A549 (cell line): ENCODE measurements around the gene BUB1B. TPM values are rescaled to one million over a fixed set of nuclear protein-coding genes. Genes with fewer than 3 reads are reported as not detected.

ENCODE experiments used
- ATAC-seq, 2 experiments: fragments of 200-7000 bp in 1 of 2; fragments of >200 bp in 1 of 2; cut with Nextera tagmentation in 1 of 2; cut with Tn5 transposase in 1 of 2; 3 replicates each; pipeline versions ENCODE4 v1.8.0 to v1.9.1; 2018 to 2020; ENCODE audit warnings: mild to moderate bottlenecking in 1 of 2, moderate library complexity in 1 of 2
- CTCF ChIA-PET: fragments of 300-600 bp; sonication (Branson Sonifier 250); formaldehyde crosslinking; extraction: SDS; loops from one replicate; lab custom pipeline; 2021; ENCODE audit warnings: antibody characterized with exemption, inconsistent platforms; lab: Yijun Ruan, JAX
- POLR2A ChIA-PET: fragments of 350-600 bp; formaldehyde crosslinking; extraction: SDS; loops from one replicate; lab custom pipeline; 2021; ENCODE audit warnings: antibody characterized with exemption, inconsistent platforms; lab: Yijun Ruan, JAX
- DNase-seq, 2 experiments: peaks; one replicate each; pipeline versions ENCODE4 v3.0.0 to v3.0.0-alpha.2; 2011 to 2016; ENCODE audit warnings: low read depth in 1 of 2, low spot score in 1 of 2
- FAIRE-seq: peaks from 2 replicates; lab custom pipeline; 2011; peaks lifted over from hg19 to GRCh38; lab: Jason Lieb, UNC
- H3K27ac ChIP-seq, 2 experiments: fragments of >200 bp; sonication (Bioruptor Twin); formaldehyde crosslinking; 3 replicates each; pipeline ENCODE4 v1.5.1; 2016 to 2017
- H3K4me1 ChIP-seq: fragments of >200 bp; sonication (Bioruptor Twin); formaldehyde crosslinking; 3 replicates; pipeline ENCODE4 v1.6.1; 2016
- H3K4me2 ChIP-seq: fragments of >200 bp; sonication (Bioruptor Twin); formaldehyde crosslinking; 3 replicates; pipeline ENCODE4 v1.6.1; 2016
- H3K4me3 ChIP-seq: fragments of >200 bp; sonication (Bioruptor Twin); formaldehyde crosslinking; 3 replicates; pipeline ENCODE4 v1.5.1; 2016
- H3K9me3 ChIP-seq: fragments of >200 bp; sonication (Bioruptor Twin); formaldehyde crosslinking; 3 replicates; pipeline ENCODE4 v1.6.1; 2016
- CBX2 ChIP-seq: fragments of 200-600 bp; sonication (generic); IDR thresholded peaks from 2 replicates; pipeline ENCODE4 v1.6.1; 2016; ENCODE audit warnings: low read depth, mild to moderate bottlenecking, borderline replicate concordance
- CBX8 ChIP-seq: fragments of 200-600 bp; sonication (generic); IDR thresholded peaks from 2 replicates; pipeline ENCODE4 v1.6.1; 2016
- CEBPB ChIP-seq, 2 experiments: fragments of >200 bp in 1 of 2; sonication (Bioruptor Twin) in 1 of 2; formaldehyde crosslinking in 1 of 2; IDR thresholded peaks; 2 replicates each; pipeline ENCODE4 v1.6.1; 2012 to 2016
- CHD2 ChIP-seq: fragments of 150-350 bp; IDR thresholded peaks from 2 replicates; pipeline ENCODE4 v1.6.1; 2014; ENCODE audit warnings: low read length; ENCODE audit not compliant: partially characterized antibody
- CHD4 ChIP-seq: fragments of 200-600 bp; sonication (generic); IDR thresholded peaks from 2 replicates; pipeline ENCODE4 v1.6.1; 2016; ENCODE audit warnings: antibody characterized with exemption, mild to moderate bottlenecking, borderline replicate concordance
- E2F6 ChIP-seq: IDR thresholded peaks from 2 replicates; pipeline ENCODE4 v1.6.1; 2012; ENCODE audit warnings: low read depth, borderline replicate concordance
- EHF ChIP-seq: fragments of 250-450 bp; sonication (Bioruptor Pico); IDR thresholded peaks from 2 replicates; pipeline ENCODE4 v1.5.0; 2020; ENCODE audit warnings: mild to moderate bottlenecking
- EHMT2 ChIP-seq: fragments of 200-600 bp; sonication (generic); IDR thresholded peaks from 2 replicates; pipeline ENCODE4 v1.6.1; 2016; ENCODE audit warnings: antibody characterized with exemption, low read depth, mild to moderate bottlenecking, moderate library complexity
- EP300 ChIP-seq, 2 experiments: fragments of >200 bp; sonication (Bioruptor Twin); formaldehyde crosslinking; IDR thresholded peaks; 2 replicates in 1 of 2; 3 replicates in 1 of 2; pipeline ENCODE4 v1.6.1; 2016 to 2017
- FOSL2 ChIP-seq, 2 experiments: fragments of 450-650 bp in 1 of 2; fragments of >200 bp in 1 of 2; sonication (Bioruptor Twin) in 1 of 2; formaldehyde crosslinking; IDR thresholded peaks; 2 replicates each; pipeline versions ENCODE4 v1.5.0 to v1.6.1; 2016 to 2020; ENCODE audit warnings: mild to moderate bottlenecking in 1 of 2, moderate library complexity in 1 of 2
- FOXS1 ChIP-seq: fragments of 250-450 bp; sonication (Bioruptor Pico); IDR thresholded peaks from 2 replicates; pipeline ENCODE4 v1.5.0; 2020; ENCODE audit warnings: mild to moderate bottlenecking, moderate library complexity
- HES2 ChIP-seq: fragments of >200 bp; sonication (Bioruptor Twin); formaldehyde crosslinking; IDR thresholded peaks from 2 replicates; pipeline ENCODE4 v1.6.1; 2016
- HEYL ChIP-seq: fragments of 250-450 bp; sonication (Bioruptor Pico); IDR thresholded peaks from 2 replicates; pipeline ENCODE4 v1.8.0; 2021; ENCODE audit warnings: mild to moderate bottlenecking, moderate library complexity
- HMGXB4 ChIP-seq: fragments of 250-450 bp; sonication (Bioruptor Pico); IDR thresholded peaks from 2 replicates; pipeline ENCODE4 v1.5.0; 2021; ENCODE audit warnings: mild to moderate bottlenecking, moderate library complexity, borderline replicate concordance
- HOXA7 ChIP-seq: fragments of 250-450 bp; sonication (Bioruptor Pico); IDR thresholded peaks from 2 replicates; pipeline ENCODE4 v1.5.0; 2020; ENCODE audit warnings: mild to moderate bottlenecking, moderate library complexity
- HOXB5 ChIP-seq: fragments of 250-450 bp; sonication (Bioruptor Pico); IDR thresholded peaks from 2 replicates; pipeline ENCODE4 v1.5.0; 2020; ENCODE audit warnings: mild to moderate bottlenecking, moderate library complexity
- KDM5A ChIP-seq: fragments of 200-600 bp; sonication (generic); IDR thresholded peaks from 2 replicates; pipeline ENCODE4 v1.6.1; 2016; ENCODE audit warnings: antibody characterized with exemption, mild to moderate bottlenecking
- MAFK ChIP-seq: fragments of 450-650 bp; IDR thresholded peaks from 2 replicates; pipeline ENCODE4 v1.6.1; 2014; ENCODE audit not compliant: partially characterized antibody
- MAZ ChIP-seq: fragments of 150-350 bp; IDR thresholded peaks from 2 replicates; pipeline ENCODE4 v1.6.1; 2014; ENCODE audit warnings: antibody characterized with exemption, low read depth, low read length, borderline replicate concordance
- MYC ChIP-seq: IDR thresholded peaks from 2 replicates; pipeline ENCODE4 v1.6.1; 2012; ENCODE audit warnings: mild to moderate bottlenecking, inconsistent platforms, low read length, improper control_type of control experiment, borderline replicate concordance
- NPAS2 ChIP-seq: fragments of 250-450 bp; sonication (Bioruptor Pico); IDR thresholded peaks from 2 replicates; pipeline ENCODE4 v1.8.0; 2022; ENCODE audit warnings: mild to moderate bottlenecking, moderate library complexity, borderline replicate concordance
- NR3C1 ChIP-seq: fragments of >200 bp; sonication (Bioruptor Twin); formaldehyde crosslinking; IDR thresholded peaks from 3 replicates; pipeline ENCODE4 v1.6.1; 2017
- PHF8 ChIP-seq: fragments of 200-600 bp; sonication (generic); IDR thresholded peaks from 2 replicates; pipeline ENCODE4 v1.6.1; 2016; ENCODE audit warnings: low read depth, mild to moderate bottlenecking, antibody characterized with exemption, moderate library complexity, borderline replicate concordance
- POLR2AphosphoS2 ChIP-seq: conservative IDR thresholded peaks from 2 replicates; pipeline ENCODE4 v1.6.1; 2012; ENCODE audit warnings: low read length, improper control_type of control experiment, inconsistent platforms
- RAD21 ChIP-seq, 2 experiments: fragments of >200 bp in 1 of 2; sonication (Bioruptor Twin) in 1 of 2; formaldehyde crosslinking in 1 of 2; IDR thresholded peaks in 1 of 2; conservative IDR thresholded peaks in 1 of 2; 2 replicates in 1 of 2; 3 replicates in 1 of 2; pipeline ENCODE4 v1.6.1; 2012 to 2018; ENCODE audit warnings: inconsistent platforms in 1 of 2
- RARB ChIP-seq: fragments of 250-450 bp; sonication (Bioruptor Pico); IDR thresholded peaks from 2 replicates; pipeline ENCODE4 v1.8.0; 2021; ENCODE audit warnings: mild to moderate bottlenecking, moderate library complexity
- SMC3 ChIP-seq: fragments of >200 bp; sonication (Bioruptor Twin); formaldehyde crosslinking; IDR thresholded peaks from 3 replicates; pipeline ENCODE4 v1.6.1; 2018; ENCODE audit warnings: inconsistent platforms
- SREBF2 ChIP-seq: fragments of 450-650 bp; IDR thresholded peaks from 2 replicates; pipeline ENCODE4 v1.6.1; 2014; ENCODE audit warnings: mild to moderate bottlenecking, moderate library complexity
- ZFP36 ChIP-seq: fragments of 450-650 bp; IDR thresholded peaks from 2 replicates; pipeline ENCODE4 v1.6.1; 2014; ENCODE audit warnings: borderline replicate concordance; ENCODE audit not compliant: partially characterized antibody
- ZNF302 ChIP-seq: fragments of 250-450 bp; sonication (Bioruptor Pico); IDR thresholded peaks from 2 replicates; pipeline ENCODE4 v1.9.0; 2021; ENCODE audit warnings: inconsistent platforms, mild to moderate bottlenecking, moderate library complexity
- ZSCAN20 ChIP-seq: fragments of 250-450 bp; sonication (Bioruptor Pico); IDR thresholded peaks from 2 replicates; pipeline ENCODE4 v1.8.0; 2022; ENCODE audit warnings: mild to moderate bottlenecking, moderate library complexity
- WGBS: methylation state at CpG from one replicate; pipeline ENCODE4 v1.1.6; 2017; ENCODE audit errors: missing lambda C conversion rate; 5-methylcytosine and 5-hydroxymethylcytosine counted together
- polyA plus RNA-seq, 4 experiments: library from polyadenylated mRNA; depleted of rRNA in 3 of 4; stranded (reverse); fragments of >200 nt; fragmentation: RNase III in 1 of 4; extraction: RNeasy Plus Mini Kit Qiagen cat#74134 plus additional on column Dnase treatment in 1 of 4; gene quantifications; 2 replicates in 3 of 4; 3 replicates in 1 of 4; pipeline ENCODE4 v1.2.3, GENCODE V29; 2011 to 2017
- TF ChIP-seq, protein P1 (sequence below): IDR thresholded peaks from 2 replicates; pipeline ENCODE4 v1.6.1; 2012

Gene BUB1B
- polyA plus RNA-seq, 2 of the 4 experiments (the other 2 are of a cell fraction), result 37.5 to 50.2 TPM

GRCh38 chr15:40263024-40263754, 102.3 kb downstream of the BUB1B start:
- Histone ChIP-seq H3K9me3 (no peaks in the 10 kb centered on the region), H3K4me2 (no peak overlapping the region), H3K4me3 (no peak overlapping the region), H3K27ac (no peak overlapping the region), H3K4me1 (peaks cover 22% of the 10 kb centered on the region)
- no peak for ATAC-seq
- ChIA-PET CTCF (interaction anchor here (1.0 to 19.7 kb wide), 7 partner anchors 8 to 81 kb away, joined by 3 to 658 read pairs (median 7); partner anchors contain the start of gene PAK6), POLR2A (no interaction called here)
- WGBS, result 72% methylated on average over 10 of the region's 12 CpGs
- FAIRE-seq, result no peak
- no peak for DNase-seq
- TF ChIP-seq PHF8, result no peak
- TF ChIP-seq CHD2, result no peak
- no peak for TF ChIP-seq MYC
- no peak for TF ChIP-seq CEBPB (IDR thresholded peaks at IDR 0.05)
- TF ChIP-seq CBX2, result no peak
- no peak for TF ChIP-seq HOXA7 (CRISPR knock-in tag)
- TF ChIP-seq HEYL, result no peak
- no peak for TF ChIP-seq CBX8
- TF ChIP-seq, protein P1, sequence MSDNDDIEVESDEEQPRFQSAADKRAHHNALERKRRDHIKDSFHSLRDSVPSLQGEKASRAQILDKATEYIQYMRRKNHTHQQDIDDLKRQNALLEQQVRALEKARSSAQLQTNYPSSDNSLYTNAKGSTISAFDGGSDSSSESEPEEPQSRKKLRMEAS, result no peak
- no peak for TF ChIP-seq RARB (CRISPR knock-in tag)
- TF ChIP-seq POLR2AphosphoS2, result no peak
- TF ChIP-seq MAZ, result no peak
- no peak for TF ChIP-seq FOSL2 (IDR thresholded peaks at IDR 0.05)
- no peak for TF ChIP-seq FOSL2 (CRISPR knock-in tag; IDR thresholded peaks at IDR 0.05)
- no peak for TF ChIP-seq HOXB5
- no peak for TF ChIP-seq ZNF302 (CRISPR knock-in tag)
- no peak for TF ChIP-seq EHF (CRISPR knock-in tag)
- no peak for TF ChIP-seq KDM5A
- TF ChIP-seq, all 56 proteins: peak for 0

DNA sequence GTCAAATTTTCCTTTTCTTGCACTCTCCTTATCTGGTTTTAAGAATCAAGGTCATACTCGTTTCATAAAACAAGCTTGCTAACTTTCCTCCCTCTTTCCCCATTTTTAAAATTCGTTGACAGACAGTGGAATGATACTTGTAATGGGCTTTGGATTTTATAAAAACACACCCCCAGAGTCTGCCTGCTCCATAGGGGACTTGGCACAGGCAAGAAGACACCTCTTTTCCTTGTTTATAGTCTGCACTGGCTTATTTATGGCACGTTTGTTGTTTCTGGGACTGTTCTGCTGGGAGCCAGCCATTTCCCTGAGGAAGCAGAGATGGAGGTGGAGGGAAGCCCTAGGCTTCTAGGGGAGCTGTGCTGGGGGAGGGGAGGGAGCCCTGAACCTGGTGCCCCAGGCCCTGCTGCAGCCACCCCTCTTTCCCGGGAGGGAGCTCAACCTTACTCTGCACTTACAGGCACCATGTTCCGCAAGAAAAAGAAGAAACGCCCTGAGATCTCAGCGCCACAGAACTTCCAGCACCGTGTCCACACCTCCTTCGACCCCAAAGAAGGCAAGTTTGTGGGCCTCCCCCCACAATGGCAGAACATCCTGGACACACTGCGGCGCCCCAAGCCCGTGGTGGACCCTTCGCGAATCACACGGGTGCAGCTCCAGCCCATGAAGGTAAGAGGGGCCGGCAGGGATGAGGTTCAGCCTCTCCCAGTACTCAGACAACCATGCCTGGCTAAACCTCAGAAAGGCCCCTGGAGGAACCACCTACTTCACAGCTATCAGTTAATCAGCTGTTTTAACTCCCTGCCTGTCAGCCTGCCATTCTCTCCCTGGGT, 103.7 kb downstream of the BUB1B start:
- peaks cover 19% of the 10 kb centered on the region for H3K4me1 ChIP-seq
- no peak for FAIRE-seq
- no peak for TF ChIP-seq EP300 (IDR thresholded peaks at IDR 0.05)
- TF ChIP-seq HES2, result no peak
- no peak for TF ChIP-seq CHD4
- TF ChIP-seq SREBF2, result no peak
- TF ChIP-seq MYC, result no peak
- TF ChIP-seq MAFK, result no peak
- no peak for TF ChIP-seq CHD2
- TF ChIP-seq ZSCAN20 (CRISPR knock-in tag), result no peak
- TF ChIP-seq HMGXB4, result no peak
- TF ChIP-seq HOXB5, result no peak
- no peak for TF ChIP-seq FOXS1
- TF ChIP-seq NPAS2, result no peak
- no peak for TF ChIP-seq RAD21 (conservative IDR thresholded peaks at IDR 0.05 in 1 of 2, IDR thresholded peaks at IDR 0.05 in 1 of 2)
- no peak for TF ChIP-seq NR3C1
- TF ChIP-seq E2F6, result no peak
- TF ChIP-seq CBX8, result no peak
- no peak for TF ChIP-seq EHMT2
- no peak for TF ChIP-seq ZFP36
- TF ChIP-seq SMC3, result no peak
- no peak for TF ChIP-seq PHF8
- no peak for ATAC-seq
- DNase-seq, result no peak
- no peak overlapping the region; a peak in 1 of 6 replicates for H3K27ac ChIP-seq
- POLR2A ChIA-PET, result no interaction called here
- H3K4me3 ChIP-seq, result no peak overlapping the region
- no peaks in the 10 kb centered on the region for H3K9me3 ChIP-seq
- WGBS, result 84% methylated on average over 14 of the region's 16 CpGs
- no peak overlapping the region for H3K4me2 ChIP-seq
- CTCF ChIA-PET, result interaction anchor here (1.0 to 19.7 kb wide), 7 partner anchors 10 to 228 kb away, joined by 3 to 658 read pairs (median 7); partner anchors contain the start of gene PAK6
